GM12892 (cell line): ENCODE data around the gene SLCO2A1.

Source experiments
- POLR2A ChIP-seq: IDR thresholded peaks from 2 replicates; pipeline ENCODE4 v1.6.1; 2011; ENCODE audit warnings: low read depth, low read length, control low read depth
- TAF1 ChIP-seq: IDR thresholded peaks from 2 replicates; pipeline ENCODE4 v1.6.1; 2011; ENCODE audit warnings: low read depth, mild to moderate bottlenecking, control low read depth, low read length, borderline replicate concordance

DNA sequence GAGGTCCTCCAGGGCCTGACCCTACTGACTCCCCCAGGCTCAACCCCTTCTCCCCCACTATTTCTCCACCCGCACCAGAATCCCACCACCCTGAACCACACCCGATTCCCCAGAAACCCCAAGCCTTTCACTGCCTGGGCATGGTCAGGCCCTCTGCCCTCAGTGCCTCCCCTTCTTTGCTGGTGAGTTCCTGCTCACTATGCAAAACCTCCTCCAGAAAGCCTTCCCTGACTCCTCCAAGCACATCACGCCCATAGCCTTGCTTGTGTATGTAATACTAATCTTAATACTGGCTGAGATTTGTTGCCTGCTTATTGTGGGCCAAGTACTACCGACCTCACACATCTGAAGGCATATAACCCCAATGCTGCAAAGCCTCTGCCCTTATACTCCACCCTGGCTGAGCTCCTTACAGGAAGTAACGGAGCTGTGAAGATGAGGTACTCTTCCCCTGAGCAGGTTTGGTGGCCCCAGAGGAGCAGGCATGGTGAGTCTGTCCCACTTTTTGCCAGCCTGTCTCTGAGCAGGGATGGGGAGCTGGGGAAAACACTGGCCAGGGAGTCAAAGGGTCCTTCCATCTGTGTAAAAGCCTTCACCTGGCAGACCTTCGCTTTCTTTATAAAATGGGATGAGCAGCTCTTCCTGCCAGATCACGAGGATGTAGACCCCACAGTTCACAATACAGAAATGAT lies 143.5 kb downstream of the SLCO2A1 start:
- TF ChIP-seq POLR2A (no peak), TAF1 (no peak)
